ENCODE results near the gene LPA. TPM values are rescaled to one million over a fixed set of nuclear protein-coding genes. Genes with fewer than 3 reads are reported as not detected.

The LPA gene
- total RNA-seq, 1 experiment from 2014 or later, result 0.61 TPM

DNA sequence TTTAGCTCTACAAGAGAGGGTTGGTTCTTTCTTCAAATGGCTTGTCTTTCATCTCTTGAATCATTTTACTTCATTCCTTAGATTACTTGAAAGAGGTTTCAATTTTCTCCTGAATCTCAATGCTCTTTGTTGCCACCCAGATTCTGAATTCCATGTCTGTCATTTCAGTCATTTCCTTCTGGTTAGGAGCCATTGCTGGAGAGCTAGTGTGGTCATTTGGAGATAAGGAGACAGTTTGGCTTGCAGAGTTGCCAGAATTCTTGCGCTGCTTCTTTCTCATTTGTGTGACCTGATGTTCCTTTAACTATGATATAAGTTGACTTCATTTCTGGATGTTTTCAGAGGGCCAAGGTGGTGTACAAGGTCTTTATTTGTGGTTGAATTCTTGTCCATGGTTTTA is 158.1 kb downstream of the LPA start (continued):
- TF ChIP-seq, protein P1, sequence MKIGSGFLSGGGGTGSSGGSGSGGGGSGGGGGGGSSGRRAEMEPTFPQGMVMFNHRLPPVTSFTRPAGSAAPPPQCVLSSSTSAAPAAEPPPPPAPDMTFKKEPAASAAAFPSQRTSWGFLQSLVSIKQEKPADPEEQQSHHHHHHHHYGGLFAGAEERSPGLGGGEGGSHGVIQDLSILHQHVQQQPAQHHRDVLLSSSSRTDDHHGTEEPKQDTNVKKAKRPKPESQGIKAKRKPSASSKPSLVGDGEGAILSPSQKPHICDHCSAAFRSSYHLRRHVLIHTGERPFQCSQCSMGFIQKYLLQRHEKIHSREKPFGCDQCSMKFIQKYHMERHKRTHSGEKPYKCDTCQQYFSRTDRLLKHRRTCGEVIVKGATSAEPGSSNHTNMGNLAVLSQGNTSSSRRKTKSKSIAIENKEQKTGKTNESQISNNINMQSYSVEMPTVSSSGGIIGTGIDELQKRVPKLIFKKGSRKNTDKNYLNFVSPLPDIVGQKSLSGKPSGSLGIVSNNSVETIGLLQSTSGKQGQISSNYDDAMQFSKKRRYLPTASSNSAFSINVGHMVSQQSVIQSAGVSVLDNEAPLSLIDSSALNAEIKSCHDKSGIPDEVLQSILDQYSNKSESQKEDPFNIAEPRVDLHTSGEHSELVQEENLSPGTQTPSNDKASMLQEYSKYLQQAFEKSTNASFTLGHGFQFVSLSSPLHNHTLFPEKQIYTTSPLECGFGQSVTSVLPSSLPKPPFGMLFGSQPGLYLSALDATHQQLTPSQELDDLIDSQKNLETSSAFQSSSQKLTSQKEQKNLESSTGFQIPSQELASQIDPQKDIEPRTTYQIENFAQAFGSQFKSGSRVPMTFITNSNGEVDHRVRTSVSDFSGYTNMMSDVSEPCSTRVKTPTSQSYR (CRISPR knock-in tag; IDR thresholded peaks at IDR 0.05), result no peak
- TF ChIP-seq, protein P2, sequence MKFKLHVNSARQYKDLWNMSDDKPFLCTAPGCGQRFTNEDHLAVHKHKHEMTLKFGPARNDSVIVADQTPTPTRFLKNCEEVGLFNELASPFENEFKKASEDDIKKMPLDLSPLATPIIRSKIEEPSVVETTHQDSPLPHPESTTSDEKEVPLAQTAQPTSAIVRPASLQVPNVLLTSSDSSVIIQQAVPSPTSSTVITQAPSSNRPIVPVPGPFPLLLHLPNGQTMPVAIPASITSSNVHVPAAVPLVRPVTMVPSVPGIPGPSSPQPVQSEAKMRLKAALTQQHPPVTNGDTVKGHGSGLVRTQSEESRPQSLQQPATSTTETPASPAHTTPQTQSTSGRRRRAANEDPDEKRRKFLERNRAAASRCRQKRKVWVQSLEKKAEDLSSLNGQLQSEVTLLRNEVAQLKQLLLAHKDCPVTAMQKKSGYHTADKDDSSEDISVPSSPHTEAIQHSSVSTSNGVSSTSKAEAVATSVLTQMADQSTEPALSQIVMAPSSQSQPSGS (CRISPR knock-in tag; IDR thresholded peaks at IDR 0.05; ENCODE audit: borderline replicate concordance, low read depth), result no peak
- TF ChIP-seq TEAD1 (CRISPR knock-in tag; IDR thresholded peaks at IDR 0.05), result no peak
- TF ChIP-seq CBFB (CRISPR knock-in tag; IDR thresholded peaks at IDR 0.05; ENCODE audit: low read depth), result no peak
- TF ChIP-seq NR1H2 (CRISPR knock-in tag; IDR thresholded peaks at IDR 0.05), result no peak
- TF ChIP-seq, protein P3, sequence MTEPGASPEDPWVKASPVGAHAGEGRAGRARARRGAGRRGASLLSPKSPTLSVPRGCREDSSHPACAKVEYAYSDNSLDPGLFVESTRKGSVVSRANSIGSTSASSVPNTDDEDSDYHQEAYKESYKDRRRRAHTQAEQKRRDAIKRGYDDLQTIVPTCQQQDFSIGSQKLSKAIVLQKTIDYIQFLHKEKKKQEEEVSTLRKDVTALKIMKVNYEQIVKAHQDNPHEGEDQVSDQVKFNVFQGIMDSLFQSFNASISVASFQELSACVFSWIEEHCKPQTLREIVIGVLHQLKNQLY (CRISPR knock-in tag; IDR thresholded peaks at IDR 0.05), result no peak
- TF ChIP-seq NFYB (CRISPR knock-in tag; conservative IDR thresholded peaks at IDR 0.05; ENCODE audit: low read depth), result no peak
- no peak for TF ChIP-seq ZNF219 (CRISPR knock-in tag; IDR thresholded peaks at IDR 0.05; ENCODE audit: borderline replicate concordance)
- no peak for TF ChIP-seq SMAD4 (CRISPR knock-in tag; IDR thresholded peaks at IDR 0.05)
- TF ChIP-seq SP1 (CRISPR knock-in tag; conservative IDR thresholded peaks at IDR 0.05), result no peak
- TF ChIP-seq NR3C1 (CRISPR knock-in tag; conservative IDR thresholded peaks at IDR 0.05; ENCODE audit: low read depth), result no peak
- TF ChIP-seq CREM (CRISPR knock-in tag; IDR thresholded peaks at IDR 0.05), result no peak
- TF ChIP-seq, protein P4, sequence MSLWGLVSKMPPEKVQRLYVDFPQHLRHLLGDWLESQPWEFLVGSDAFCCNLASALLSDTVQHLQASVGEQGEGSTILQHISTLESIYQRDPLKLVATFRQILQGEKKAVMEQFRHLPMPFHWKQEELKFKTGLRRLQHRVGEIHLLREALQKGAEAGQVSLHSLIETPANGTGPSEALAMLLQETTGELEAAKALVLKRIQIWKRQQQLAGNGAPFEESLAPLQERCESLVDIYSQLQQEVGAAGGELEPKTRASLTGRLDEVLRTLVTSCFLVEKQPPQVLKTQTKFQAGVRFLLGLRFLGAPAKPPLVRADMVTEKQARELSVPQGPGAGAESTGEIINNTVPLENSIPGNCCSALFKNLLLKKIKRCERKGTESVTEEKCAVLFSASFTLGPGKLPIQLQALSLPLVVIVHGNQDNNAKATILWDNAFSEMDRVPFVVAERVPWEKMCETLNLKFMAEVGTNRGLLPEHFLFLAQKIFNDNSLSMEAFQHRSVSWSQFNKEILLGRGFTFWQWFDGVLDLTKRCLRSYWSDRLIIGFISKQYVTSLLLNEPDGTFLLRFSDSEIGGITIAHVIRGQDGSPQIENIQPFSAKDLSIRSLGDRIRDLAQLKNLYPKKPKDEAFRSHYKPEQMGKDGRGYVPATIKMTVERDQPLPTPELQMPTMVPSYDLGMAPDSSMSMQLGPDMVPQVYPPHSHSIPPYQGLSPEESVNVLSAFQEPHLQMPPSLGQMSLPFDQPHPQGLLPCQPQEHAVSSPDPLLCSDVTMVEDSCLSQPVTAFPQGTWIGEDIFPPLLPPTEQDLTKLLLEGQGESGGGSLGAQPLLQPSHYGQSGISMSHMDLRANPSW (CRISPR knock-in tag; conservative IDR thresholded peaks at IDR 0.05; ENCODE audit: low read depth), result no peak
- no peak for TF ChIP-seq JAZF1 (CRISPR knock-in tag; IDR thresholded peaks at IDR 0.05)
- TF ChIP-seq HMGA2 (CRISPR knock-in tag; IDR thresholded peaks at IDR 0.05), result no peak
- no peak for TF ChIP-seq FOXK1 (CRISPR knock-in tag; IDR thresholded peaks at IDR 0.05)

DNA sequence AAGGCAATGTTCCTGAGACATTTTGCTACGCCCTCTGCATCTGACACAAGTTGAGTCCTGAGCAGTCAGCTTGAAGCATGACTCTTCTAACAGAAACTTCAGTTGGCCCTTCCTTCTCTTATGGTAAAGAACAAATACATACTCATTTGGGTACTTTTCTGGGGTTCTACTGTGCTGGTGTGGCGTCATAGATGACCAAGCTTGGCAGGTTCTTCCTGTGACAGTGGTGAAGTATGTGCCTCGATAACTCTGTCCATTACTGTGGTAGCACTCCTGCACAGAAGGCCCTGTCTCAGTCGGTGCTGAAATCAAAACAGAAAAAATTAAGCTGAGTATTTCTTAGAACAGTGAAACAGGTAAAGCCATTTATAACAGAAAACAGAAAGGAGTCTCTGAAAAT is 163.4 kb downstream of the LPA start:
- peaks cover 16% of the 10 kb centered on the region for H3K36me3 Mint-ChIP-seq
- DNase-seq (ENCODE audit: low spot score) (no peak), ATAC-seq (no peak)
- no peak overlapping the region for H3K4me3 Mint-ChIP-seq
- ChIA-PET POLR2A (no interaction called here), CTCF (no interaction called here)
- no peaks in the 10 kb centered on the region; the same call in 1 of the 2 replicates for H3K27me3 Mint-ChIP-seq (ENCODE audit: low read depth)
- peaks cover 34% of the 10 kb centered on the region for H3K9me3 Mint-ChIP-seq
- H3K27ac Mint-ChIP-seq, result no peak overlapping the region
- no peaks in the 10 kb centered on the region for H3K4me1 Mint-ChIP-seq
- TF ChIP-seq, protein P2 (CRISPR knock-in tag; IDR thresholded peaks at IDR 0.05; ENCODE audit: borderline replicate concordance, low read depth), result no peak
- TF ChIP-seq, protein P5, sequence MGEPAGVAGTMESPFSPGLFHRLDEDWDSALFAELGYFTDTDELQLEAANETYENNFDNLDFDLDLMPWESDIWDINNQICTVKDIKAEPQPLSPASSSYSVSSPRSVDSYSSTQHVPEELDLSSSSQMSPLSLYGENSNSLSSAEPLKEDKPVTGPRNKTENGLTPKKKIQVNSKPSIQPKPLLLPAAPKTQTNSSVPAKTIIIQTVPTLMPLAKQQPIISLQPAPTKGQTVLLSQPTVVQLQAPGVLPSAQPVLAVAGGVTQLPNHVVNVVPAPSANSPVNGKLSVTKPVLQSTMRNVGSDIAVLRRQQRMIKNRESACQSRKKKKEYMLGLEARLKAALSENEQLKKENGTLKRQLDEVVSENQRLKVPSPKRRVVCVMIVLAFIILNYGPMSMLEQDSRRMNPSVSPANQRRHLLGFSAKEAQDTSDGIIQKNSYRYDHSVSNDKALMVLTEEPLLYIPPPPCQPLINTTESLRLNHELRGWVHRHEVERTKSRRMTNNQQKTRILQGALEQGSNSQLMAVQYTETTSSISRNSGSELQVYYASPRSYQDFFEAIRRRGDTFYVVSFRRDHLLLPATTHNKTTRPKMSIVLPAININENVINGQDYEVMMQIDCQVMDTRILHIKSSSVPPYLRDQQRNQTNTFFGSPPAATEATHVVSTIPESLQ (CRISPR knock-in tag; IDR thresholded peaks at IDR 0.05), result no peak
- TF ChIP-seq ZNF219 (CRISPR knock-in tag; IDR thresholded peaks at IDR 0.05; ENCODE audit: borderline replicate concordance) (no peak), JUN (CRISPR knock-in tag; IDR thresholded peaks at IDR 0.05) (no peak)
- TF ChIP-seq, protein P6, sequence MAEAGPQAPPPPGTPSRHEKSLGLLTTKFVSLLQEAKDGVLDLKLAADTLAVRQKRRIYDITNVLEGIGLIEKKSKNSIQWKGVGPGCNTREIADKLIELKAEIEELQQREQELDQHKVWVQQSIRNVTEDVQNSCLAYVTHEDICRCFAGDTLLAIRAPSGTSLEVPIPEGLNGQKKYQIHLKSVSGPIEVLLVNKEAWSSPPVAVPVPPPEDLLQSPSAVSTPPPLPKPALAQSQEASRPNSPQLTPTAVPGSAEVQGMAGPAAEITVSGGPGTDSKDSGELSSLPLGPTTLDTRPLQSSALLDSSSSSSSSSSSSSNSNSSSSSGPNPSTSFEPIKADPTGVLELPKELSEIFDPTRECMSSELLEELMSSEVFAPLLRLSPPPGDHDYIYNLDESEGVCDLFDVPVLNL (CRISPR knock-in tag; IDR thresholded peaks at IDR 0.05; ENCODE audit: borderline replicate concordance, low read depth), result no peak
- TF ChIP-seq, protein P7, sequence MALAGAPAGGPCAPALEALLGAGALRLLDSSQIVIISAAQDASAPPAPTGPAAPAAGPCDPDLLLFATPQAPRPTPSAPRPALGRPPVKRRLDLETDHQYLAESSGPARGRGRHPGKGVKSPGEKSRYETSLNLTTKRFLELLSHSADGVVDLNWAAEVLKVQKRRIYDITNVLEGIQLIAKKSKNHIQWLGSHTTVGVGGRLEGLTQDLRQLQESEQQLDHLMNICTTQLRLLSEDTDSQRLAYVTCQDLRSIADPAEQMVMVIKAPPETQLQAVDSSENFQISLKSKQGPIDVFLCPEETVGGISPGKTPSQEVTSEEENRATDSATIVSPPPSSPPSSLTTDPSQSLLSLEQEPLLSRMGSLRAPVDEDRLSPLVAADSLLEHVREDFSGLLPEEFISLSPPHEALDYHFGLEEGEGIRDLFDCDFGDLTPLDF (CRISPR knock-in tag; IDR thresholded peaks at IDR 0.05), result no peak
- TF ChIP-seq, protein P8, sequence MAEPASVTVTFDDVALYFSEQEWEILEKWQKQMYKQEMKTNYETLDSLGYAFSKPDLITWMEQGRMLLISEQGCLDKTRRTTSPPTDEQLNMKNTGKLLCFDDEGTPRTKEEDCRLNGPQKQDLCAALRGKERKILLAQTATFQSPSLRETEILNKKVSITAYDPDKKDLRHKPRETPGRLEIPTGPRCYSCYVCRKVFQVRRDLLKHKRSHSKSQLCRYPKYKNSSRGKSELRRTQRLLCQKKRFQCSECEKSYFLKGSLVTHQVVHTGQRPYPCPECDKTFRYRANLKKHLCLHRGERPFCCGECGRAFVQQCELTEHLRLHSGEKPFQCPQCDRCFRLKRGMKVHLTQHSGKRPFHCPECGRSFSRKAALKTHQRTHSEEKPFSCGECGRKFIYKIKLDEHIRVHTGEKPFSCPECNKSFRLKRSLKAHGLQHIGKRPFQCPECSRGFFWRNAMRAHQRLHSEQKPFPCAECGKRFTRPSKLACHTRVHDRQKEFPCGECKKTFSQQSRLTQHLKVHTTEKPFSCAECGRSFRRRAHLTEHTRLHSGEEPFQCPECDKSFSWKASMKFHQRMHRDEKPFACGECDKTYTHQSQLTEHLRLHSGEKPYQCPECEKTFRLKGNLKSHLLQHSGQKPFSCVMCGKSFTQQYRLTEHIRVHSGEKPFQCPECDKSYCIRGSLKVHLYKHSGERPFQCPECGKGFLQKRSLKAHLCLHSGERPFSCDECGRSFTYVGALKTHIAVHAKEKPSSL (CRISPR knock-in tag; conservative IDR thresholded peaks at IDR 0.05), result no peak
